HG02798 (cell line): Measurements from ENCODE around the gene RNF220.

Experiments
- ATAC-seq: cut with Tn5 transposase; IDR thresholded peaks from one replicate; pipeline ENCODE4 v1.9.1; 2021; ENCODE audit warnings: mild to moderate bottlenecking; ENCODE audit not compliant: unreplicated experiment, poor library complexity

The RNF220 gene

GRCh38 chr1:44406737-44407429 lies 1.8 kb downstream of the RNF220 start:
- ATAC-seq: no peak

GRCh38 chr1:44407430-44408211 lies 2.6 kb downstream of the RNF220 start:
- ATAC-seq: no peak

GRCh38 chr1:44408212-44408582 lies 3.1 kb downstream of the RNF220 start:
- no peak for ATAC-seq

GRCh38 chr1:44408632-44409602 lies 3.9 kb downstream of the RNF220 start:
- ATAC-seq: no peak

- ATAC-seq: no peak
Observed at GRCh38 chr1:44409757-44410156, 4.7 kb downstream of the RNF220 start.

- no peak for ATAC-seq
Observed at GRCh38 chr1:44411861-44412260, 6.8 kb downstream of the RNF220 start.

GRCh38 chr1:44412601-44413000 lies 7.5 kb downstream of the RNF220 start:
- no peak for ATAC-seq

- no peak for ATAC-seq
Observed at GRCh38 chr1:44413740-44414139, 8.7 kb downstream of the RNF220 start.

GRCh38 chr1:44415013-44415412 lies 10.0 kb downstream of the RNF220 start:
- ATAC-seq: no peak

GRCh38 chr1:44416408-44416807 lies 11.4 kb downstream of the RNF220 start:
- ATAC-seq: no peak

GRCh38 chr1:44417351-44418021 lies 12.4 kb downstream of the RNF220 start:
- no peak for ATAC-seq

GRCh38 chr1:44418022-44418673 lies 13.1 kb downstream of the RNF220 start:
- ATAC-seq: no peak

GRCh38 chr1:44419901-44420300 lies 14.8 kb downstream of the RNF220 start:
- ATAC-seq: no peak

GRCh38 chr1:44420535-44420934 lies 15.5 kb downstream of the RNF220 start:
- no peak for ATAC-seq

GRCh38 chr1:44421446-44421884 lies 16.4 kb downstream of the RNF220 start:
- no peak for ATAC-seq

GRCh38 chr1:44422161-44422560 lies 17.1 kb downstream of the RNF220 start:
- no peak for ATAC-seq

GRCh38 chr1:44423591-44424537 lies 18.8 kb downstream of the RNF220 start:
- no peak for ATAC-seq

GRCh38 chr1:44424747-44425146 lies 19.7 kb downstream of the RNF220 start:
- ATAC-seq: no peak
